ENCODE measurements around the gene MTMR3.

MTMR3 gene

GRCh38 chr22:29867260-29867659 is 15.7 kb upstream of the MTMR3 start:
- no peak overlapping the region for H3K27ac ChIP-seq (ENCODE audit: low read depth, low read length)

GRCh38 chr22:29867851-29868250 is 15.1 kb upstream of the MTMR3 start:
- Histone ChIP-seq H3K36me3 (ENCODE audit: control insufficient read depth in 1 of 2, insufficient read depth in 2 of 2, low read length in 2 of 2) (no peaks in the 10 kb centered on the region), H3K4me1 (ENCODE audit: control insufficient read depth in 1 of 2, insufficient read depth in 2 of 2, low read length in 2 of 2) (no peaks in the 10 kb centered on the region), H3K4me3 (ENCODE audit: low read depth in 1 of 2, low read length in 2 of 2) (no peak overlapping the region), H3K27ac (ENCODE audit: low read depth, low read length) (no peak overlapping the region), H3K9ac (ENCODE audit: low read depth in 1 of 2, low read length in 2 of 2) (no peak overlapping the region), H3K9me3 (ENCODE audit: control insufficient read depth in 1 of 2, low read length in 2 of 2) (no peaks in the 10 kb centered on the region), H3K27me3 (ENCODE audit: control insufficient read depth in 1 of 2, insufficient read depth in 2 of 2, low read length in 2 of 2) (no peaks in the 10 kb centered on the region)

More at GRCh38 chr22:29867260-29867659, 15.7 kb upstream of the MTMR3 start:
- Histone ChIP-seq H3K36me3 (ENCODE audit: control insufficient read depth in 1 of 2, insufficient read depth in 2 of 2, low read length in 2 of 2) (no peaks in the 10 kb centered on the region), H3K4me3 (ENCODE audit: low read depth in 1 of 2, low read length in 2 of 2) (no peak overlapping the region), H3K4me1 (ENCODE audit: control insufficient read depth in 1 of 2, insufficient read depth in 2 of 2, low read length in 2 of 2) (no peaks in the 10 kb centered on the region), H3K9ac (ENCODE audit: low read depth in 1 of 2, low read length in 2 of 2) (no peak overlapping the region), H3K9me3 (ENCODE audit: control insufficient read depth in 1 of 2, low read length in 2 of 2) (no peaks in the 10 kb centered on the region), H3K27me3 (ENCODE audit: control insufficient read depth in 1 of 2, insufficient read depth in 2 of 2, low read length in 2 of 2) (no peaks in the 10 kb centered on the region)

GRCh38 chr22:29870574-29870973 is 12.4 kb upstream of the MTMR3 start:
- Histone ChIP-seq H3K27ac (ENCODE audit: low read depth, low read length) (no peak overlapping the region), H3K9me3 (ENCODE audit: control insufficient read depth in 1 of 2, low read length in 2 of 2) (no peaks in the 10 kb centered on the region), H3K27me3 (ENCODE audit: control insufficient read depth in 1 of 2, insufficient read depth in 2 of 2, low read length in 2 of 2) (no peaks in the 10 kb centered on the region), H3K4me3 (ENCODE audit: low read depth in 1 of 2, low read length in 2 of 2) (no peak overlapping the region), H3K9ac (ENCODE audit: low read depth in 1 of 2, low read length in 2 of 2) (no peak overlapping the region), H3K4me1 (ENCODE audit: control insufficient read depth in 1 of 2, insufficient read depth in 2 of 2, low read length in 2 of 2) (no peaks in the 10 kb centered on the region), H3K36me3 (ENCODE audit: control insufficient read depth in 1 of 2, insufficient read depth in 2 of 2, low read length in 2 of 2) (no peaks in the 10 kb centered on the region)

GRCh38 chr22:29871684-29872083 is 11.3 kb upstream of the MTMR3 start:
- no peaks in the 10 kb centered on the region for H3K36me3 ChIP-seq (ENCODE audit: control insufficient read depth in 1 of 2, insufficient read depth in 2 of 2, low read length in 2 of 2)
- no peaks in the 10 kb centered on the region for H3K27me3 ChIP-seq (ENCODE audit: control insufficient read depth in 1 of 2, insufficient read depth in 2 of 2, low read length in 2 of 2)
- H3K4me1 ChIP-seq (ENCODE audit: control insufficient read depth in 1 of 2, insufficient read depth in 2 of 2, low read length in 2 of 2), result no peaks in the 10 kb centered on the region
- H3K9ac ChIP-seq (ENCODE audit: low read depth in 1 of 2, low read length in 2 of 2), result no peak overlapping the region
- no peaks in the 10 kb centered on the region for H3K9me3 ChIP-seq (ENCODE audit: control insufficient read depth in 1 of 2, low read length in 2 of 2)
- H3K4me3 ChIP-seq (ENCODE audit: low read depth in 1 of 2, low read length in 2 of 2), result no peak overlapping the region
- no peak overlapping the region for H3K27ac ChIP-seq (ENCODE audit: low read depth, low read length)

GRCh38 chr22:29872144-29872893 is 10.7 kb upstream of the MTMR3 start:
- no peak overlapping the region for H3K4me3 ChIP-seq (ENCODE audit: low read depth in 1 of 2, low read length in 2 of 2)
- no peak overlapping the region for H3K27ac ChIP-seq (ENCODE audit: low read depth, low read length)
- H3K9ac ChIP-seq (ENCODE audit: low read depth in 1 of 2, low read length in 2 of 2), result no peak overlapping the region

GRCh38 chr22:29872989-29873388 is 10.0 kb upstream of the MTMR3 start:
- H3K36me3 ChIP-seq (ENCODE audit: control insufficient read depth in 1 of 2, insufficient read depth in 2 of 2, low read length in 2 of 2), result no peaks in the 10 kb centered on the region

More at GRCh38 chr22:29872144-29872893, 10.7 kb upstream of the MTMR3 start:
- Histone ChIP-seq H3K4me1 (ENCODE audit: control insufficient read depth in 1 of 2, insufficient read depth in 2 of 2, low read length in 2 of 2) (no peaks in the 10 kb centered on the region), H3K9me3 (ENCODE audit: control insufficient read depth in 1 of 2, low read length in 2 of 2) (no peaks in the 10 kb centered on the region), H3K36me3 (ENCODE audit: control insufficient read depth in 1 of 2, insufficient read depth in 2 of 2, low read length in 2 of 2) (no peaks in the 10 kb centered on the region), H3K27me3 (ENCODE audit: control insufficient read depth in 1 of 2, insufficient read depth in 2 of 2, low read length in 2 of 2) (no peaks in the 10 kb centered on the region)

GRCh38 chr22:29873943-29874342 is 9.0 kb upstream of the MTMR3 start:
- H3K27me3 ChIP-seq (ENCODE audit: control insufficient read depth in 1 of 2, insufficient read depth in 2 of 2, low read length in 2 of 2), result no peaks in the 10 kb centered on the region

More at GRCh38 chr22:29872989-29873388, 10.0 kb upstream of the MTMR3 start:
- Histone ChIP-seq H3K27ac (ENCODE audit: low read depth, low read length) (no peak overlapping the region), H3K9me3 (ENCODE audit: control insufficient read depth in 1 of 2, low read length in 2 of 2) (no peaks in the 10 kb centered on the region), H3K4me1 (ENCODE audit: control insufficient read depth in 1 of 2, insufficient read depth in 2 of 2, low read length in 2 of 2) (no peaks in the 10 kb centered on the region), H3K27me3 (ENCODE audit: control insufficient read depth in 1 of 2, insufficient read depth in 2 of 2, low read length in 2 of 2) (no peaks in the 10 kb centered on the region), H3K4me3 (ENCODE audit: low read depth in 1 of 2, low read length in 2 of 2) (no peak overlapping the region), H3K9ac (ENCODE audit: low read depth in 1 of 2, low read length in 2 of 2) (no peak overlapping the region)

GRCh38 chr22:29877620-29878019 is 5.4 kb upstream of the MTMR3 start:
- Histone ChIP-seq H3K9me3 (ENCODE audit: control insufficient read depth in 1 of 2, low read length in 2 of 2) (no peaks in the 10 kb centered on the region), H3K36me3 (ENCODE audit: control insufficient read depth in 1 of 2, insufficient read depth in 2 of 2, low read length in 2 of 2) (no peaks in the 10 kb centered on the region), H3K4me1 (ENCODE audit: control insufficient read depth in 1 of 2, insufficient read depth in 2 of 2, low read length in 2 of 2) (no peaks in the 10 kb centered on the region), H3K9ac (ENCODE audit: low read depth in 1 of 2, low read length in 2 of 2) (no peak overlapping the region), H3K27ac (ENCODE audit: low read depth, low read length) (no peak overlapping the region), H3K4me3 (ENCODE audit: low read depth in 1 of 2, low read length in 2 of 2) (no peak overlapping the region), H3K27me3 (ENCODE audit: control insufficient read depth in 1 of 2, insufficient read depth in 2 of 2, low read length in 2 of 2) (no peaks in the 10 kb centered on the region)

More at GRCh38 chr22:29873943-29874342, 9.0 kb upstream of the MTMR3 start:
- H3K9ac ChIP-seq (ENCODE audit: low read depth in 1 of 2, low read length in 2 of 2), result no peak overlapping the region
- no peaks in the 10 kb centered on the region for H3K36me3 ChIP-seq (ENCODE audit: control insufficient read depth in 1 of 2, insufficient read depth in 2 of 2, low read length in 2 of 2)
- no peaks in the 10 kb centered on the region for H3K4me1 ChIP-seq (ENCODE audit: control insufficient read depth in 1 of 2, insufficient read depth in 2 of 2, low read length in 2 of 2)
- H3K4me3 ChIP-seq (ENCODE audit: low read depth in 1 of 2, low read length in 2 of 2), result no peak overlapping the region
- no peak overlapping the region for H3K27ac ChIP-seq (ENCODE audit: low read depth, low read length)
- H3K9me3 ChIP-seq (ENCODE audit: control insufficient read depth in 1 of 2, low read length in 2 of 2), result no peaks in the 10 kb centered on the region

- H3K27me3 ChIP-seq (ENCODE audit: control insufficient read depth in 1 of 2, insufficient read depth in 2 of 2, low read length in 2 of 2), result no peaks in the 10 kb centered on the region
- H3K4me3 ChIP-seq (ENCODE audit: low read depth in 1 of 2, low read length in 2 of 2), result no peak overlapping the region
- H3K9ac ChIP-seq (ENCODE audit: low read depth in 1 of 2, low read length in 2 of 2), result no peak overlapping the region
- peaks cover 0 to 9% of the 10 kb centered on the region in 2 donors for H3K4me1 ChIP-seq (ENCODE audit: control insufficient read depth in 1 of 2, insufficient read depth in 2 of 2, low read length in 2 of 2)
- no peaks in the 10 kb centered on the region for H3K36me3 ChIP-seq (ENCODE audit: control insufficient read depth in 1 of 2, insufficient read depth in 2 of 2, low read length in 2 of 2)
- H3K9me3 ChIP-seq (ENCODE audit: control insufficient read depth in 1 of 2, low read length in 2 of 2), result no peaks in the 10 kb centered on the region
- no peak overlapping the region for H3K27ac ChIP-seq (ENCODE audit: low read depth, low read length)
These were observed 3.2 kb upstream of the MTMR3 start for GRCh38 chr22:29879753-29880152.

DNA sequence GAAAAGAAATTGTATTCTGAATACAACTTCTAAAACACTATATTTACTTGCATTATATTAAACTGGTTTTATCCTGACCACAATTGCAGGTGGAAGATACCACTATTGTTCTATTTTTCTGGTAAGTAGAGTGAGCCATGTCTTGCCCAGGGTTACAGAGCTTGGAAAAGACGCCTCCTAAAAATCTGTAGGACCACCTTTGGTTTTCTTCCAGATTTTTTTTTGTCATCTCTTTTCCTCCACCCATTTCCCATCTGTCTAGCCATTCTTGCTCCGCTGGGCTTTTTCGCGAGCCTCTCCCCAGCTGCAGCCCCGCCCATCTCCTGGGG is 294 bp upstream of the MTMR3 start:
- Histone ChIP-seq H3K27ac (ENCODE audit: low read depth, low read length) (no peak overlapping the region), H3K9me3 (ENCODE audit: control insufficient read depth in 1 of 2, low read length in 2 of 2) (no peaks in the 10 kb centered on the region), H3K4me1 (ENCODE audit: control insufficient read depth in 1 of 2, insufficient read depth in 2 of 2, low read length in 2 of 2) (peaks cover 8 to 22% of the 10 kb centered on the region in 2 donors), H3K4me3 (ENCODE audit: low read depth in 1 of 2, low read length in 2 of 2) (no peak overlapping the region), H3K9ac (ENCODE audit: low read depth in 1 of 2, low read length in 2 of 2) (no peak overlapping the region), H3K27me3 (ENCODE audit: control insufficient read depth in 1 of 2, insufficient read depth in 2 of 2, low read length in 2 of 2) (no peaks in the 10 kb centered on the region), H3K36me3 (ENCODE audit: control insufficient read depth in 1 of 2, insufficient read depth in 2 of 2, low read length in 2 of 2) (no peaks in the 10 kb centered on the region)
